ENCODE data around the gene IL11RA. TPM values are rescaled to one million over a fixed set of nuclear protein-coding genes. Genes with fewer than 3 reads are reported as not detected.

Gene IL11RA
- total RNA-seq, 1 donor from 2014 or later: 10.4 TPM

DNA sequence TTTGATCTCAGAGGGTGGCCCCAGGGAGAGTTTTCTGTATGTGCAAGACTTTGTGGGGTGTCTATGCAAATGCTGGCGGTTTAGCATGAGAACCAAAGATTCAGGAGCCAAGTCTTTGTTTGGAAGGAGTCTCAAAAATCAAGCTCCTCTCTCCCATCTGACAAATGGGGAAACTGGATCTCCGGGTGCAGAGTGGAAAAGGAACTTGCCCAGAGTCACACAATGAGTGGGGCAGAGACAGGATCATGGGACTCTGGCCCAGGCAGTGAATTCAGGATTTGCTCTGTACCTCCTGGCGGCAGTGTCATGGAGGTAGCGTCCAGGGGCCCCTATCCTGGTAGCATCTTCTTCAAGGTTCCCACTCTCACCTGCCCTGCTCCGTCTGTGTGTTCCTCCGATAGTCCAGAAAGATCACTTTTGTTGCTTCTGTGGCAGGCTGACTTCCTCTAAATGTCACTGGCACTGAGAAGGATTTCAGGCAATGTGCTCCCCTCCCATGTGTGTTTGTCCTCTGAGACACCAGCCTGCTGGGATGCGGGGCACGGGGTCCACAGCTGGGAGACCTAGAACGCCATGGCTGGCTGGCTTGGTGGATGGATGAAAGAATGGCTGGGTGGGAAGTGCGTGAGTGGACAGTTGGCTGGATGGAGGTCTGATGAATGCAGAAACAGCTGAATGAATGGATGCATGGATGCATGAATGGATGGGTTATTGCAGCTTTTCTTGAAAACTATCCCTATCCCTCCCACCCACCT, 35.5 kb downstream of the IL11RA start:
- no peak for DNase-seq

DNA sequence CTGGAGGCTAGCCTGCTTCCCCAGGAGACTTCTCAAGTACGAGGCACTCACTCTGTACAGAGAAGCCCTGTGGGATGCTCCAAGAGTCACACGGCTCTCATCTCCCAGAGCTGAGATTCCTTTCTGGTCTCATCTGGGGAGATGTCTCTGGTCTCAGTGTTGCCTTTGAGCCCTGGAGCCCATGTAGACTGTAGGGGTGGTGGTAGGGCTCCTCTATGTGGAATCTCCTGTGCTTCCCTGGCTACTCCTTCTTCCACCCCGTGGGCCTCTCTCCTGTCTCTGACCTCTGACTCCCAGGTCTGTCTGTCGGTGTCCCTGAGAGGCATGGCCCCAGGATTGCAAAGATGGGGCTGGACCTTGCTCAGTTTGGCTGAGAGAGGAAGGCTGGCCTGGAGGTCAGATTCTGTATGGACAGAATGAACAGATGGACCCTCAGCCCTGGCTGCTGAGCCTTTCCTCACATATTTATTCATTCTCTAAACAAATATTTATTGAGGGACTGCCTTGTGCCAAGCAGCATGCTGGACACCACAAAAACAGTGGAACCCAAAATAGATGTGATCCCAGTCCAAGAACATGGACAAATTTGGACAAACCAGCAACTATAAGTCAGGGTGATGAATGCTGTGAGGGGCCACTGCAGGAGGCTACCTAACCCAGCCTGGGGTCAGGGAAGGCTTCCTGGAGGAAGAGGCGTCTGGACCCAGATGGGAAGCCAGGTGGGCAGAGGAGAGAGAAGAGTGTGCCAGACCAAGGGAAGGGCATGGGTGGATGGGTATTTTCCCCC, 36.5 kb downstream of the IL11RA start:
- no peak for DNase-seq

DNA sequence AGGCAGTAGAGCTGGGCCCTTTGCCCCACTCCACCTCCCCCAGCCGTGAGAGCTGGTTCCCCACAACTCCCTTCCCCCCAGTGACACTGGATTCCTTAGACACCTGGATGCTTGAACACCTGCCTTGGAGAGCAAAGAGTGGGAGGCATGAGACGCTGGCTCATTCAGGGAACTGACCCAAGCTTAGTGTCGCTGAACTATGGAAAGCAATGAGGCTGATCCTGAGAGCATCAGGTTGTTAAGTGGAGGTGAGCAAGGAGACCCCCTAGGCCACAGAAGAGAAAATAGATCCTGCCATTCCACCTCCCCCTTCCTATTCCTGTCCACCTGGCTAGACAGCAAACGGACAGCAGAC, 37.1 kb downstream of the IL11RA start:
- no peak for DNase-seq

DNA sequence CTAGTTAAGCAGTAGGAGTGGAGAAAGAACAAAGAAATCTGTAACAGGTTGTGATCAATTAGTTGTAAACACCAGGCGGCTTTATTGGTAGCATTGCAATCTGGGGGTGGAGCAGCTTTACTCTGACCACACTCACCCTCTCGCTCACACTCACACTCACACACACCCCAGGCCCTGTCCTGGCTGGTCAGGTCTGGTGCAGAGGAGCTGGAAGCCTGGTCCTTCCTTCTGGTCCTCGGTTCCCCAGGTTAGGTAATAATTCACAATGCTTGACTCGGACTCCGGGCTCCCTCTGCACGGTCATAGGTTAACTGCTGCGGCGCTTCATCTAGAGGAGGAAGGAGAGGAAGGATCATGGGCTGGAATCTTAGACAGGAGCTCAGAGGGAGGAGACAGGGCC, 37.5 kb downstream of the IL11RA start:
- DNase-seq: no peak

DNA sequence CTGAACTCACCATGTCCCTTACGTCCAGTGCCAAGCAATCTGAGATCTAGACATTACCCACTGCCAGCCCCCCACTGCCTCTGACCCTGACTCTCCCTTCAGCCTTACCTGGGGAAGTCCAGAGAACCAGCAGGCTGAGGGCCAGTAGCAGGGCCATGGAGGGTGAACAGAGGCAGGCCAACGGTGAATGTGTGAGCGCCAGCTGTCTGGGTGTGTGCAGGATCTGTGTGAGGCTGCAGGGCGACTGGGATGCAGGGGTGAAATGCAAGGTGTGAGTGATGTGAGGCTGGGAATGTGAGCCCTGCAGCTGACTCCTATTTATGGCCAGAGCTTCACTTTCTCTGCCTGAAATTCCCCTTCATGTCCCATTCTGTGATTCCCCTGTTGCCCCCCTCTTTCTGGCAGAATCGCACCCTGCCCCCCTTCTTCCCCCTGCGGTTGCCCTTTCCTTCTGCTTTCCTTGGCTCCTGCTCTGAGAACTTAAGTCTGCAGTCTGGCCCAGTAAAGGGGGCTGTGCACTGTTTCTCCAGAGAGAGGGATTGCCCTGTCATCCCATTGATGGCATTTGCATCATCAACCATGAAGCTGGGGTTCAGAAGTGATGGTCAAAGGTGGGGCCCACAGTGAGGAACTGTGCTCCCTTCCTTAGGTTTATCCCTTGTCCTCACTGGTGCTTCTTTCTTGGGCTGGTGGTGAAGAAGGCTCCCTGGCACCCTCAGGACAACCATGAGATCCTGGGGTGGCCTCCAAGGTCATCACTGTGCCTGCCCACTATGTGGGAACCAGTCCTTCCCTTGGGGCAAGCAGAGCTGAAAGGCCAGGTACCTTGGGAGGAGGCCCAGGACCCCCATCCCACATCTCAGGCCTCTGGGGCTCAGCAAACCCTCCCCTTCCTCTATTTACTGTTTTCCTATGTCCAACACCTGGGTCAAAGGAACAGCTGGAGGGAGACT, 39.3 kb downstream of the IL11RA start, which contains the start of gene CCL19:
TSS of gene CCL19 (minus strand) at position 294 of the 953 bp plus-strand sequence. CDS start at position 157, 137 bp downstream.
- no peak for DNase-seq

DNA sequence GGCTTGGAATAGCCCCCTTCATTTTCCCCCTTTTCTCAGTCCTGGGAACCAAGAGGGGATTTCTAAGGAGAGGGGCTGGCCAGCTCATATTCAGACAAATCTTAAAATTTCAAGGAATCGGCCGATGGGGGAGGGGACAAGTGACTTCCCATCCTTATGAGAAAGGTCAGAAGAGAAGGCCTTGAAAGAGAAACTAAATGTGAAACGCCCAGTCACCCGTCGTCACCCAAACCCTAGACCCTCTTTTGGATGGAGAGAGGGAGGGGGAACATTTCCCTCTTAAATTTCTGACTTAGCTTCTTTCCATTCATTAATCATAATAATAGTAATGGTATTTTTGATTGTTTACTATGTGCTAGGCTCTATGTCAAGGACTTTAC, 39.9 kb downstream of the IL11RA start:
- DNase-seq: no peak

DNA sequence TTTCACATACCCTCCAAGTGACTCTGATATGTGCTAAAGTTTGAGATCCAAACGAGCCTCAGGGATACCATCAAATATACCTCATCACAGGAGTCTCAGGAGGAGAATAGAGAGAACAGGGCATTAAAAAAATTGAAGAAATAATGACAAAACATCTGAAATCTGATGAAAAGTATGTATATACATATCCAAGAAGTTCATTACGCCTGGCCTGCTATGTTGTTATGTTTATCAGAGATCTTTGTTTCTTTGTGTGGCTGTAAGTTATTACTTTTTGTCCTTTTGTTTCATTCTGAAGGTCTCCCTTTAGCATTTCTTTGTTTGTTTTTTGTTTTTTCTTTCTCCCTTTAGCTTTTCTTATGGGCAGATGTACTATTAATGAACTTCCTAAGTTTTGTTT, 41.6 kb downstream of the IL11RA start:
- no peak for DNase-seq

DNA sequence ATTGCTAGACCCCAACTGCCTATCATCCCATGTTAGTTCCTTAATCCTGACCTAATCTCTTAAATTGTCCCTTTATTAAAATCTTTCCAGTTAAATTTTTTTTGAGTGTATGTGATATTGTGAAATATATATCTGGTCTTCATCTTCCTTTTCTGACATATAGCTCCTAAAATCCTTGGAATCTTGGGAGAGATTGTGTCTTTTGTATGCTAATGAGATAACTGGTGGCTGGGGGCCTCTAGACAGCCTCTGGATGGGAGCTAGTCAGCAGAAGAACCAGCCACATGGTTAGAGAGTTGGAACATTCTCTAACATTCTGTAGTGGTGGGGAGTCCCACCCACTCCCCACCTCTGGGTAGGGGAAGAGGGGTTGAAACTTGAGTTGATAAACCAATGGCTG, 42.8 kb downstream of the IL11RA start:
- DNase-seq: no peak

DNA sequence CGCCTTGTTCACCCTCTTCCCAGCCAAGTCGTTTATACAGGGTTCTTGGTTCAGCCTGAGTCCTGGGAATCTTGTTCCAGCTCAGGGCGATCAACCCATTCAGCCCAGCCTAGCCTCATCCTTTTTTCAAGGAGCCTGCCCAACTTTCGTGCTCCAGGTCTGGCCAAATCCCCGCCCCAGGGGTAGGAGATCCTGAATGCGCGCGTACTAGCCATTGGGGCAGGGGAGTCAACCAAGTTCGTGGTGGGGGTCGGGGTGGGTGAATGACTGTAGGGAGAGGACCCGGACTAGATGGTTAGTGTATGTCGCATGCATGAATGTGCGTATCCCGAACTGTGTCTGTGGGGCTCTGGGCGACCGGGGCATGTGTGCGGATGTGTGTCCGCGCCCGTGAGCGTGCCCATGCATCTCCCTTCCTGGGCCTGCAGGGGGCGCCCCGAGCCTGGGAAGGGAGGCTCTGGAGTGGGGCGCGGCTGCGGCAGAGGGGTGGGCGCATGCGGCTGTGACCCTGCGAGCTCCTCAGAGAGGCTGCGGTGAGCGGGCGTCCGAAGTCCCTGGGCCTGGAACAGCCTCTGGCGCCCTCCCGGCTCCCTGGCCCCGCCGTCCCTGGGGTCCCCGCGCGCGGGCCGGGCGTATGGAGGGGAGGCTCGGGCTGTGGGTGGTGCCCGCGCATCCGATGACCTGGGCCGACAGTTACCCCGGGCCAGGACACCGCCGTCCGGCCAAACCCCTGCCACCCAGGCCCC, 49.2 kb downstream of the IL11RA start:
- peak; percentile 77 for DNase-seq

DNA sequence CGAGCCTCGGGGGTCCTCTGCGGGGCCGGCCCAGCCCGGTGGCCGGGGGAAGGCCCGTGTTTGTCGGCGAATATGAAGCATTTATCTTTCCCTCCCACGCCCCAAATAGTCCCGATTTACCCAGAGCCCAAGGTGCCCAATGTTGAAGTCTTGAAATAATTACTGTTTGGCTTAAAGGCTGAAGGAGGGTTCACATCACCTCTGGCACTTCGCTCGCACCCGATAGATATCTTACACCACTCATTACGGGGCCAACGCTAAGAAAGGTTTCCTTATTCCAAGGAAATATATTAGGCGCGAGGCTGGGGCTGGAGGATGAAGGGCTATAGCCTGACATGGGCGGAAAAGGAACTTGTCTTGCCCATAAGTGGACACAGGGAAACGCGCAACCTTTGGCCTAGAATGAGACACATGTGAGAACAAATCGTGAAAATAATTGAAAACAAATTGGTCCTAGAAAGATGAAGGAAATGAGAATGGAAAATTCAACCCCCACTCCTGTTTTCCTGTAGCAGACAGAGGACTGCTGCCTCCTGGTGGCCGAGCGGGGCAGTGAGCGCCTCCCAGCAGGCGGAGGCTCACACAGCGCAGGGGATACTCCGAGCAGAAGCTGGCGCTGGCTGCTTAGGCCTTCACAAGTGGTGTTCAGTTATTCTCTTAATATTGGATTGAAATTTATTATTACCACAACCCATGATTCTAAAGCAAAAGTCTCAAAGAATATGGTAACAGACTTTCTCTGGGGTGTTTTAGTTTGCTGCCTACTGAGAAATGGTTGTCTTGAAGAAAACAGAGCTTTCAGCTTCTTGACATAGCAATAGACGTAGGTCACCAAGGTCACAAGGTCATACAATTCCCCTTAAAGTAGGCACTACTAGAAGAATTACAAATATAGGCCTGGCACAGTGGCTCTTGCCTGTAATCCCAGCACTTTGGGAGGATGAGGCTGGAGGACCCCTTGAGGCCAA, 50.1 kb downstream of the IL11RA start:
- peak; percentile 88 for DNase-seq

DNA sequence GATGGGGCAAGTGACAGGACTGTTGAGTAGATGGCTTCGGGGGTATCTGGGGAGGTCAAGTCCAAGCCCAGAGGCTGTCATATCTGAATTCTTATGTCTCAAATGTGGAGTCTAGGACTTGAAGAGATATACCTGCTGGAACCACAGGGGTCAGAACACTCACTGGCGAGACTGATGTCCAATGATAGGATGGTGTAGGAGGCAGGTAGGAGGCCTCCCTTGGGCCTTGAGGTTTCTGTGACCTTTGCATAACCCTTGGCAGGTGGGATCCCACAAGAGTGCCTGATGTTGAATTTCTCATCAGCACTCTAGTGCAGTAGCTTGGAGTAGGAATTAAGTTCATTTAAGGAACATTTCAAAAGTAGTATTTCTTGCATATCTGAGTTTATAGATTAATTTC, 55.1 kb downstream of the IL11RA start:
- no peak for DNase-seq

DNA sequence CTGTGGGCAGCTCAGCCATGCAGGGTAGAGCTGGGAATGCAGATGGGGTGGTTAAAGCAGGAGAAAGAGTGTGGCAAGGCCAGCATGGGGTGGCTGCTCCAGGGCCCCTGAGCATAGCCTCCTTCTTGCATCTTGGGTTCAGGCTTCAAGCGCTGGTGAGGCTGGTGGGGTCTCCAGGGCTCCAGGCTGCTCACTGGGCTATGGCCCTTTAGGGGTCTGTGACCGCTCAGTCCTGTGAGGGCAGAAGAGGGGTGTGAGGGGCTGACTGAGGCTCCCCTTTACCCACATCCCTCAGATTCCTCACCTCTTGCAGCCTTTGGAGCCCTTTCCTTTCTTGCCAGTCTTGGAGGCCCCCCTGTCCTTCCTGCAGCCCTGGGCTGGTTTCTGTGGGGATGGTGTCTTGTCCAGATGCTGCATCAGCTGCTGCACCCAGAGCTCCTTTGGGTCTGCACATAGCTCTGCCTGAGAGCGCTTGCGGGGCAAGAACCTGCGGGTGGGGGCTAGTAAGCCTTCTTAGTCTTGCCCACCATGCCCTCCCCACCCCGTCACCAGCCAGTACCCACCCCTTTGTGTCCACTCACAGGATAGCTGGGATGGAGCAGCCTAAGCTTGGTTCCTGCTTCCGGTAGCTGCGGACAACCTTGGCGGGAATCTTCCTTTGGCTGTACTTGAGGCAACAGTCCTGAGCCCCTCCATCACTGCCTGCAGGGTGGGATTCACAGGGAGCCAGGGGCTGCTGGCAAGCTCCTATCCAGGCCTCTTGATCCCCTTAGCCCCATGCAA, 57.4 kb downstream of the IL11RA start:
- DNase-seq: no peak

DNA sequence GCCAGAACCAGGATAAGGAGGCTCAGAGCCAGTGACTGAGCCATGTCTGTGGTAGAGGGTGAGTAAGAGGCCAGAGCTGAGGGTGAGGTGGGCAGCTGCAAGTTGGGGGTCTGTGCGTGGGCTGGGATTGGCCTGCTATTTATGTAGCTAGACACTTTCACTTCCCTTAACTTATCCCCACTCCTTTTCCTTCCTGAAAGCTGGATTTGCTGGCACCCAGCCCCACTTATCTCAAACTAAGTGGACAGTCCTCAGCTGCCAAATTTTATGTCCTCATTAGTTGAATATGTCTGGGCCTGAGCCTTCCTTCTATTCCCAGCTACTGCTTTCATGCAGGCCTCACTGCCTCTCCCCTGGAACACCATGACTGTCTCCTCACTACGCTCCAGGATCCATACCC, 58.0 kb downstream of the IL11RA start, which contains the start of gene CCL21:
TSS of gene CCL21 (minus strand) at position 114 of the 400 bp plus-strand sequence. CDS start at position 44, 70 bp downstream.
- peak; percentile 21 for DNase-seq

Other genes starting within 250 kb of the IL11RA start
- 9.2 and 14.7 TPM in 2 replicates for gene FAM219A, start 193.6 kb upstream of the IL11RA start, total RNA-seq
- not detected in 2 replicates for gene DNAI1, start 193.4 kb upstream of the IL11RA start, total RNA-seq
- 0.42 TPM in 1 of 2 replicates, not detected in the other for gene ENHO, start 129.2 kb upstream of the IL11RA start, total RNA-seq
- not detected in 2 replicates for gene CNTFR, start 62.5 kb upstream of the IL11RA start, total RNA-seq
- 21.4 and 31.8 TPM in 2 replicates for gene RPP25L, start 40.1 kb upstream of the IL11RA start, total RNA-seq
- gene DCTN3, start 31.7 kb upstream of the IL11RA start, total RNA-seq: 65.3 and 74.4 TPM in 2 replicates
- 0.09 and 0.51 TPM in 2 replicates for gene ARID3C, start 23.1 kb upstream of the IL11RA start, total RNA-seq
- 37.1 and 63.5 TPM in 2 replicates for gene SIGMAR1, start 14.4 kb upstream of the IL11RA start, total RNA-seq
- 36.8 and 45.3 TPM in 2 replicates for gene GALT, start 5.5 kb upstream of the IL11RA start, total RNA-seq
- gene CCL27, start 10.5 kb downstream of the IL11RA start, total RNA-seq: not detected in 2 replicates
- not detected in 2 replicates for gene CCL19, start 39.1 kb downstream of the IL11RA start, total RNA-seq
- gene CCL21, start 58.0 kb downstream of the IL11RA start, total RNA-seq: 1.4 and 2.5 TPM in 2 replicates

Data from dermis blood vessel endothelial cell (primary cell).